Measurements from ENCODE around the gene FAM98C. TPM values are rescaled to one million over a fixed set of nuclear protein-coding genes. Genes with fewer than 3 reads are reported as not detected.
"Not testable (repeated sequence)": the region's sequence is repeated elsewhere in the genome, so short reads cannot be mapped to it uniquely, and the experiment has no call there.

FAM98C gene
- total and polyA plus RNA-seq, 2 experiments from 2014 or later: 9.9 to 20.2 TPM

DNA sequence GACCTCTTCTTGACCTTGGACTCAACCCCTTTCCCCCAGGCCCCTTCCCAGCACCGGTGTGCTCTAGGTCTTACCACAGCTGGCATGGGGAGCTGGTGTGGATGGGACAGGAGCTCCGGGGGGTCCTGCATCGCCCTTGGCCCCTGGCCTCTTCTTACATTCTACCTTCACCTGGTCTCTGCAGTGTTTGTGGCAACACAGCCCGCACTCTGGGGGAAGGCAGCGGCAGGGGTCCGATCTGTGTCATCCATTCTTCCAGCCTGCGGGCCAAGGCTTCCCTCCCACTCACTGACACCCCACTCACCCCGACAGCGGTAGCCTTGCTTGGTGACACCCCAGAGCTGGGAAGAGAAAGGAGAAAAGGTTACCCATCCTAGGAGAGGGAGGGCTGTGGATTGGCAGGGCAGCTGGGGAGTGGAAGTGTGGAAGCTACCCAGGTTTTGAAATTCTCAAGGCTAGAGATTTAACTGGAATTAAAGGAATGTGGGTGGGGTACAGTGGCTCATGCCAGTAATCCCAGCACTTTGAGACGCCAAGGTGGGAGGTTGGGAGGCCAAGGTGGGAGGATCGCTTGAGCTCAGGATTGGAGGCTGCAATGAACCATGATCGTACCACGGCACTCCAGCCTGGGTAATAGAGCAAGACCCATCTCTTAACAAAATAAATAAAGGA lies 8.3 kb downstream of the FAM98C start:
- Histone ChIP-seq H3K27me3 (no peaks in the 10 kb centered on the region), H3K4me2 (no peak overlapping the region), H3K9me3 (ENCODE audit: low read depth) (no peaks in the 10 kb centered on the region), H2AFZ (no peak overlapping the region), H3K4me1 (ENCODE audit: insufficient read depth) (no peaks in the 10 kb centered on the region), H3K27ac (no peak overlapping the region), H3K36me3 (replicated peaks; ENCODE audit: insufficient read depth, low read depth) (no peaks in the 10 kb centered on the region), H4K20me1 (ENCODE audit: insufficient read depth, poor library complexity, severe bottlenecking) (no peaks in the 10 kb centered on the region), H3K4me3 (no peak overlapping the region), H3K9me2 (replicated peaks; ENCODE audit: insufficient read depth) (no peaks in the 10 kb centered on the region), H3K79me2 (no peaks in the 10 kb centered on the region)
- 93% methylated on average over 13 of the region's 13 CpGs for WGBS (ENCODE audit: low lambda C conversion rate, missing lambda C conversion rate)
- TF ChIP-seq EZH2 (IDR thresholded peaks at IDR 0.05; ENCODE audit: borderline replicate concordance): no peak
- TF ChIP-seq, protein P1, sequence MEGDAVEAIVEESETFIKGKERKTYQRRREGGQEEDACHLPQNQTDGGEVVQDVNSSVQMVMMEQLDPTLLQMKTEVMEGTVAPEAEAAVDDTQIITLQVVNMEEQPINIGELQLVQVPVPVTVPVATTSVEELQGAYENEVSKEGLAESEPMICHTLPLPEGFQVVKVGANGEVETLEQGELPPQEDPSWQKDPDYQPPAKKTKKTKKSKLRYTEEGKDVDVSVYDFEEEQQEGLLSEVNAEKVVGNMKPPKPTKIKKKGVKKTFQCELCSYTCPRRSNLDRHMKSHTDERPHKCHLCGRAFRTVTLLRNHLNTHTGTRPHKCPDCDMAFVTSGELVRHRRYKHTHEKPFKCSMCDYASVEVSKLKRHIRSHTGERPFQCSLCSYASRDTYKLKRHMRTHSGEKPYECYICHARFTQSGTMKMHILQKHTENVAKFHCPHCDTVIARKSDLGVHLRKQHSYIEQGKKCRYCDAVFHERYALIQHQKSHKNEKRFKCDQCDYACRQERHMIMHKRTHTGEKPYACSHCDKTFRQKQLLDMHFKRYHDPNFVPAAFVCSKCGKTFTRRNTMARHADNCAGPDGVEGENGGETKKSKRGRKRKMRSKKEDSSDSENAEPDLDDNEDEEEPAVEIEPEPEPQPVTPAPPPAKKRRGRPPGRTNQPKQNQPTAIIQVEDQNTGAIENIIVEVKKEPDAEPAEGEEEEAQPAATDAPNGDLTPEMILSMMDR (IDR thresholded peaks at IDR 0.05; ENCODE audit: poor library complexity): no peak
- TF ChIP-seq EZH2phosphoT487 (IDR thresholded peaks at IDR 0.05; ENCODE audit: low read depth, severe bottlenecking, unreplicated experiment): no peak
- no peak for DNase-seq (ENCODE audit: low spot score)

DNA sequence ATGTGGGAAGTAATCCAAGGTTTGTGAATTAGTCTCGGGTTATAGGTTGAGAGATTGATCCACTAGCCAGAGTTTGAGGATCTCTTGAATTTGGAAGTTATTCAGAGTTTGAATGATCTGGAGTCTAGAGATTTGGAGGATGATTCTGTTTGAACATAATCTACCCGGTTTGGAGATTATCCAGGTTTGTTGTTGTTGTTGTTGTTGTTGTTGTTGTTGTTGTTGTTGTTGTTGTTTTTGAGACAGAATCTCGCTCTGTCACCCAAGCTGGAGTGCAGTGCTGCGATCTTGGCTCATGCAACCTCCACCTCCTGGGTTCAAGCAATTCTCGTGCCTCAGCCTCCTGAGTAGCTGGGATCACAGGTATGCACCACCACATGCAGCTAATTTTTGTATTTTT lies 9.0 kb downstream of the FAM98C start:
- not testable (repeated sequence) for H3K4me1 ChIP-seq (ENCODE audit: insufficient read depth); H3K4me3 ChIP-seq; H3K79me2 ChIP-seq; DNase-seq (ENCODE audit: low spot score); H4K20me1 ChIP-seq (ENCODE audit: insufficient read depth, poor library complexity, severe bottlenecking); H3K27me3 ChIP-seq; H2AFZ ChIP-seq; H3K36me3 ChIP-seq (replicated peaks; ENCODE audit: insufficient read depth, low read depth); H3K4me2 ChIP-seq; H3K9me2 ChIP-seq (replicated peaks; ENCODE audit: insufficient read depth); H3K9me3 ChIP-seq (ENCODE audit: low read depth); H3K27ac ChIP-seq
- 95% methylated on average over 5 of the region's 5 CpGs for WGBS (ENCODE audit: low lambda C conversion rate, missing lambda C conversion rate)

DNA sequence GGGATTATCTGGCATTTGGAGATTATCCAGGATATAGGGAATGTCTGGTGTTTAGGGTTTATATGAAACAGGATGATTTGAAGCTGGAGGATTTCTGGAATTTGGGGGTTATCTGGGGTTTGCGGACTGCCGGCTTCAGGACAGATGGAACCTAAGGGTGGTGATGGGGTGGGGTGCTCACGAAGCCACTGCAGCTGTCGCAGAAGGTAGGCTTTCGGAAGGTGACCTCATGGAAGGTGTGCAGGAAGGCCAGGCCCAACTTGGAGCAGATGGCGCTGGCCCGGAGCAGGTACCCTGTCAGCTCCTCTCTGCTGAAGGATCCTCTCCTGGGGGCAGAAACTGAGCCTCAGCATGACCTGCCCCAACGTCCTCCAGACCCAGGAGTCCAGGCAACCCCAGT lies 9.6 kb downstream of the FAM98C start:
- Histone ChIP-seq H3K27me3 (no peaks in the 10 kb centered on the region), H4K20me1 (ENCODE audit: insufficient read depth, poor library complexity, severe bottlenecking) (no peaks in the 10 kb centered on the region), H3K9me3 (ENCODE audit: low read depth) (no peaks in the 10 kb centered on the region), H3K4me3 (no peak overlapping the region), H2AFZ (no peak overlapping the region), H3K9me2 (replicated peaks; ENCODE audit: insufficient read depth) (no peaks in the 10 kb centered on the region), H3K4me1 (ENCODE audit: insufficient read depth) (no peaks in the 10 kb centered on the region), H3K27ac (no peak overlapping the region), H3K4me2 (no peak overlapping the region), H3K36me3 (replicated peaks; ENCODE audit: insufficient read depth, low read depth) (no peaks in the 10 kb centered on the region), H3K79me2 (no peaks in the 10 kb centered on the region)
- TF ChIP-seq, protein P1 (IDR thresholded peaks at IDR 0.05; ENCODE audit: poor library complexity): no peak
- TF ChIP-seq EZH2phosphoT487 (IDR thresholded peaks at IDR 0.05; ENCODE audit: low read depth, severe bottlenecking, unreplicated experiment) (no peak), EZH2 (IDR thresholded peaks at IDR 0.05; ENCODE audit: borderline replicate concordance) (no peak)
- no peak for DNase-seq (ENCODE audit: low spot score)
- WGBS (ENCODE audit: low lambda C conversion rate, missing lambda C conversion rate): 91% methylated on average over 8 of the region's 8 CpGs

DNA sequence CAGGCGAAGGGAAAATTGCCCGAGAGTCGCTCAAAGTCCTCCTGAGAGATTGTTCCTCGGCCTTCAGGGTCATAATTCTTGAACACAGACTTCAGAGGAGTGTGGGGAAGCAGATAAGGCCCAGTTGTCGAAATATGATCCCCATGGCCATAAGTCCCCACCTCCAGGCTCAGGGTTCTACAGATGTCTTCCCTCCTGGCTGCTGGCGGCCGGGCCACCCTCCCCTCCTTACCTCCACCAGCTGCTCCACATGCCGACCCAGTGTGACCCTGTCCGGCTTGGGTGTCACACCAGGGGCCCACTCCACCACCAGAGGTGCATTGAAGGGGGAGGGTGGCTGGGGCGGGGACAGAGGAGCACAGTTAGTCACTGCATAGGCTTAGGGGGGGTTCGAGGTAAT lies 10.1 kb downstream of the FAM98C start:
- Histone ChIP-seq H2AFZ (no peak overlapping the region), H3K4me3 (no peak overlapping the region), H3K4me1 (ENCODE audit: insufficient read depth) (peaks cover 2% of the 10 kb centered on the region), H3K27ac (no peak overlapping the region), H3K9me3 (ENCODE audit: low read depth) (no peaks in the 10 kb centered on the region), H3K9me2 (replicated peaks; ENCODE audit: insufficient read depth) (no peaks in the 10 kb centered on the region), H3K4me2 (no peak overlapping the region), H3K27me3 (no peaks in the 10 kb centered on the region), H4K20me1 (ENCODE audit: insufficient read depth, poor library complexity, severe bottlenecking) (no peaks in the 10 kb centered on the region), H3K36me3 (replicated peaks; ENCODE audit: insufficient read depth, low read depth) (no peaks in the 10 kb centered on the region), H3K79me2 (no peaks in the 10 kb centered on the region)
- 69% methylated on average over 10 of the region's 11 CpGs for WGBS (ENCODE audit: low lambda C conversion rate, missing lambda C conversion rate)
- DNase-seq (ENCODE audit: low spot score): no peak
- TF ChIP-seq EZH2phosphoT487 (IDR thresholded peaks at IDR 0.05; ENCODE audit: low read depth, severe bottlenecking, unreplicated experiment) (no peak), EZH2 (IDR thresholded peaks at IDR 0.05; ENCODE audit: borderline replicate concordance) (no peak)
- TF ChIP-seq, protein P1 (IDR thresholded peaks at IDR 0.05; ENCODE audit: poor library complexity): no peak
